Measurements from ENCODE around the gene AK6. TPM values are rescaled to one million over a fixed set of nuclear protein-coding genes. Genes with fewer than 3 reads are reported as not detected.

Gene AK6
- polyA plus RNA-seq = 484 and 514 TPM in 2 replicates

GRCh38 chr5:69369340-69370121 lies at the start of gene AK6, which contains the start of the genes RAD17 and TAF9:
TSS of gene AK6 (minus strand) at chr5:69369520. CDS start at chr5:69369490, 30 bp downstream.
TSS of gene RAD17 (plus strand) at chr5:69369818. CDS start at chr5:69372209, 2,391 bp downstream.
TSS of gene TAF9 (minus strand) at chr5:69369520. CDS start at chr5:69365737, 3,783 bp downstream.

GRCh38 chr5:69414885-69415583 lies 45.7 kb upstream of the AK6 start, which contains the start of gene MARVELD2:
TSS of gene MARVELD2 (plus strand) at chr5:69415116. CDS start at chr5:69419386, 4,270 bp downstream.

Other genes starting within 250 kb of the AK6 start
- gene CCNB1, start 202.4 kb downstream of the AK6 start, polyA plus RNA-seq = 33.9 and 52.2 TPM in 2 replicates
- 0.24 and 2.6 TPM in 2 replicates for gene CENPH, start 179.9 kb downstream of the AK6 start, polyA plus RNA-seq
- 90.1 and 138 TPM in 2 replicates for gene CDK7, start 134.6 kb downstream of the AK6 start, polyA plus RNA-seq
- gene CCDC125, start 36.7 kb downstream of the AK6 start, polyA plus RNA-seq = 34.2 and 37.3 TPM in 2 replicates
- gene TAF9, start within 50 bp of the AK6 start, polyA plus RNA-seq = 486 and 506 TPM in 2 replicates
- gene RAD17, start 298 bp upstream of the AK6 start, polyA plus RNA-seq = 17.5 and 23.2 TPM in 2 replicates
- 0.66 TPM in 1 of 2 replicates, not detected in the other for gene MARVELD2, start 45.6 kb upstream of the AK6 start, polyA plus RNA-seq
- 1.3 and 1.7 TPM in 2 replicates for gene OCLN, start 123.3 kb upstream of the AK6 start, polyA plus RNA-seq
- 25.0 and 30.3 TPM in 2 replicates for gene GTF2H2C, start 190.7 kb upstream of the AK6 start, polyA plus RNA-seq

Data from Purkinje cell (primary cell).